ENCODE data around the gene MINDY3.
"Not testable (repeated sequence)": the region's sequence is repeated elsewhere in the genome, so short reads cannot be mapped to it uniquely, and the experiment has no call there.

Gene MINDY3

DNA sequence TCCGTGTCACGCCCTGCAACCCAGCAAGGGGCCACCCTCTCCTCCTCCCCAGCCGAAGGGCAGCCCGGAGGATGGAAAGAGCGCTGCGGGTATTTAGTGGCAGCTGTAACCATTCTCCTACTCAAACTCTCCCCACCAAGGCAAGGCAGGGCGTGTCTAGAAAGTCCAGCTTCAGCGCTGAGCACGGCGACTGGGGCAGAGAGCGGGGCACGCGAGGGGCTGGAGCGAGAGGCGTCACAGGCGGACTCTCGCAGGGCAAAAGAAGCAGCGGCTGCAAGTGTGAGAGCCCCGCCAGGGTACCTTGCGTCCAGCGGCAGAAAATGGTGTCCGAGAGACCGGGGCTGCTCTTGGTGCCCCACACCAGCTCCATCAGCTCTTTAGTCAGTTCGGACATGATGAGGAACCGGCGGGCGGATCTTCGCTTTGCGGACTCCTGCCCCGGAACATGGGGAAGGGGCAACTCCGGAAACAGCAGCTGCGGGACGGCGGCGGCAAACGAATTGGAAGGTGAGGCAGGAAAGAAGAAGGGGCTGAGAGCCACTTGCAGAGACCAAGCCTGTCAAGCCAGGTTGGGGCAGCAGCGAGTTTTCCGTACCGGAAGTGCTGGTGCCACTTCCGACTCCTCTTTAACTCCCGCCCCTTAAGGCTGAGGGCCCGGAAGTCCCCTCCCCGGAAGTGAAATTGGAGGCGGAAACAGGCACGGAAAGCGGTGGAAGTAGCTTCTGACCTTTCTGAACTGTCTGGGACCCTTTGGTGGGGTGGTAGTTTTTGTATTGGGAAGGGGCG, at the start of gene MINDY3:
MINDY3 (minus strand) TSS at position 602 of the 786 bp plus-strand sequence; CDS start at position 394, 208 bp downstream.
- peak; percentile 79 for DNase-seq

DNA sequence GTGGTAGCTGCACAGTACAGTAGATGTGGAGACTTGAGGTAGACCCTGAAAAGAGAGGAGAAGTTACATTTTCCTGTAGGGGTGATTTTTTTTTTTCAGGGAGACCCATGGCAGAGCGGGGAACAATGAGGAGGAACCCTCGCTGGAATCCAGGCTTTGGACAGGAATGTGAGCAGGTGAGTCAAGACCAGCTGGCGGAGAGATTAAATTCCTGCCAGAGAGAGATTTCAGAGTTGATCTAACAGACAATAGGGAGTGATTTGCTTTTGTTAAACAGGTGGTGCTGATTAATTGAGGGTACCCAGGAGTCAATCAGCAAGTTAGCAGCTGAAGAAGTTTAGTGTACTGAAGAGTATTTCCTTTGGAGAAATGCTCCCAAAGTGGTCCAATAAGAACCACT, 41.6 kb upstream of the MINDY3 start:
- no peak for DNase-seq

DNA sequence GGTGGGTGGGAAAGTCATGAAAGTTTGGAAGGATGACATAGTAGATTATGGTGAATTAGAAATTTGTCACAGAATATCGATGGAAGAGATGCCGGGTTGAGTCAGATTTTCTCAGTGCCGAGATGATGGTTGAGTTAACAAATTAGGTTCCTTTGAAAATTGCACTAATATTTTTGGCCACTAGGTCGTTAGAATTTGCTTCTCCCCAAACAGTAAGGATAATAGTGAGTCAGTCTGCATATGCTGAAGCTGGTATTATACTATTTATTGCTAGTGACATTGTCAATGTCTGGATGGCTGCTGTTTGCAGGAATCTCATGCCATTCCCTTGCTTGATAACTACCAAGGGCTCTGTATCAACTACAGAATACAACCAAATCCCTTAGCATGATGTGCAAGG, 37.7 kb upstream of the MINDY3 start:
- no peak for DNase-seq

DNA sequence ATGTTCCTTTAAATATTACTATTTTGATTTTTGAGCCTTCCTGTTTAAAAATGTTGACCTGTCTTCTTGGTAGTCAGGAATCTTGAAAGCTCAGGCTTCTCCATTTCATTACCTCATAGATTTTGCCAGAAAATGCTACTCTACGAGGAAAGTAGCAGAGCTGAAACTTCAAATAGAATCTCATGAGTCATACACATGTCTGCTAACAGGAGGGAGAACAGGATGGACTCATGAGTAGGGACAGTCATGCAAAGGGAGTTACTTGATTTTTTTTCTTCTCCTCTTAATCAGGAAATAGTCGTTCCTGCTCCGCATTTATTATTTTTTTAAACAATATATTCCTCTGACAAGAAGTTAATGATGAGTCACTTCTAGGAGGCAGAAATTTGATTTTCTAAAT, 37.0 kb upstream of the MINDY3 start:
- no peak for DNase-seq

DNA sequence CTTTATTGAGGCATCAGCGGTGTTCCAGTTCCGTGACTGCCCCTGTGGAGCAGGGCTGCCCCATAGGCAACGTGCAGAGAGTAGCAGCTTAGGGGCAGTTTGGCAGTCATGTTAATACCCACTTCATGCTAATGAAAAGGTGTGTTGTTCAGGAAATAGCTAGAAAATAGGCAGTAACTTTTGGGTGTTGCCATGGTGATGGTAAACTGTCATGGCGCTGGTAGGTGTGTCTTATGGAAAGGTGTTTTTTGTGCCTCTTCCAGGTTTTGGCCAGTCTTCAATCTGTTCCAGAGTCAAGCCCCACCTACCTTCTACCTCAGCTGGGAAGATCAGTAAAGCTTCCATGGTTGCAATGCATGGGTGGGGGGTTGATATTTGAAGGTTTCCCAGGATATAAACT, 36.3 kb upstream of the MINDY3 start:
- no peak for DNase-seq

DNA sequence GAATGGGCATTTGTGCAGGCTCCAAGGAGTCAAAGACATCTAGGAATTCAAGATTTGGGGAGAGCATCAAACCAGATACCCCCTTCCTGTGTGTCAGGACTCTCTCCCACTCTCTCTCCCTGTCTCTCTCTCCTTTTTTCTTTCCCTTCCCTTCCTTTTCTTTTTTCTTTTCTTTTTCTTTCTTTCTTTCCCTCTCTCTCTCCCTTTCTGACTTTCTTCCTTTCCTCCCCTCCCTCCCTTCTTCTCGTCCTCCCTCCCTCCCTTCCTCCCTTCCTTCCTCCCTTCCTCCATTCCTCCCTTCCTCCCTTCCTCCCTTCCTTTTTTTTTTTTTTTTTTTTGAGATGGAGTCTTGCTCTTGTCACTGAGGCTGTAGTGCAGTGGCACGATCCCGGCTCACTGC, 24.1 kb upstream of the MINDY3 start:
- DNase-seq = no peak

DNA sequence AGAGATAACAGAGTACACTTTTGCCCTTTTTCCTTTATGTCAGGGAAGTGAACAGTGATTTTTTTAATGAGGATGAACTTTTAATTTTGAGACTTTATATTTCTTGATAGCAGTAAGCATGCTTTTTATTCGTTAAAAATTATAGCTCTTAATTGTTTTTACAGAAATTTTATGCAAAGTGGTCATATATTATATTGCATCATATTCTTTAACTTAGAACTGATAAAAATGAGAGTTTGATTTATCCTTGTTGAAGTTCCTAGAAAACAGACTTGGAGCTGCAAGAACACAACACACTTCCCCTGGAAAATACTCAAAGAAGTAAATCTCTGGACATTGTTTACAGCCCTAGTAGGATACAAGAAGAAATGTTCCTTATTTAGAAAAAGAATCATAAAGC, 21.2 kb upstream of the MINDY3 start:
- no peak for DNase-seq

DNA sequence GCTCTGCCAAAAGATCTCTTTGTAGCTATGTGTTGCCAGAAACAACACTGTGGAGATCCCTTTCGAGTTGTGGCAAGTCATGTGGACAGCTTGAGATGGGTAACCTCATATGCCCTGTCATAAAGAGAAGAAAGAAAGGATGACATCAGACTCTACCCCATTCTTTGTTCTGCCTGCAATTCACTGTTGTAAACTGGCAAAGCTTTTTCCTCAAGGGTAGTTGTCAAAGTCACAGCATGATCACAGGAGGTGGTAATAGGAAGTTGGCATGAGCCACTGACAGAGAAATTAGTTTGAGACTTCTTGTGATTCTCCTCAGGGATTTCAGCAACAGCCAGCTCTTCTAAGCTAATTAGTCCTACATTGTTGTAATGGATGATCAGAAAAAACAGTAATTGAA, 19.4 kb upstream of the MINDY3 start:
- no peak for DNase-seq

DNA sequence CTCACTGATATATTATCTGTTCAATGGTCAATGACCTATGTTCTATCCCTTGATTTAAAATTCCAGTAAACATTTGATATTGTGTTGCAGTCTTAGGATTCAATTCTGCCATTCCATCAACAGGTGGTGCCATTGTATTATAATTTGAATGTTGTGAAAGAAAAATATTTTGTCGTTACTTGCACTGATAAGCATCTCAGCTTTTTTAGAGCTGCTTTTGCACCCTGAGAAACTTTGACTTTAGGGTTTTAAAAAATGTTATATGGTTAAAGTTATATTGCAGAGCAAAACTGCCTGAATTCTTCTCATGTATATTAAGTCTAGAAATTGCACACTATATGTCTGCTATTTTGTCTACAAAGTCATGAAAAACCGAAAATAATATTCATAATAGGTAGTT, 18.8 kb upstream of the MINDY3 start:
- no peak for DNase-seq

DNA sequence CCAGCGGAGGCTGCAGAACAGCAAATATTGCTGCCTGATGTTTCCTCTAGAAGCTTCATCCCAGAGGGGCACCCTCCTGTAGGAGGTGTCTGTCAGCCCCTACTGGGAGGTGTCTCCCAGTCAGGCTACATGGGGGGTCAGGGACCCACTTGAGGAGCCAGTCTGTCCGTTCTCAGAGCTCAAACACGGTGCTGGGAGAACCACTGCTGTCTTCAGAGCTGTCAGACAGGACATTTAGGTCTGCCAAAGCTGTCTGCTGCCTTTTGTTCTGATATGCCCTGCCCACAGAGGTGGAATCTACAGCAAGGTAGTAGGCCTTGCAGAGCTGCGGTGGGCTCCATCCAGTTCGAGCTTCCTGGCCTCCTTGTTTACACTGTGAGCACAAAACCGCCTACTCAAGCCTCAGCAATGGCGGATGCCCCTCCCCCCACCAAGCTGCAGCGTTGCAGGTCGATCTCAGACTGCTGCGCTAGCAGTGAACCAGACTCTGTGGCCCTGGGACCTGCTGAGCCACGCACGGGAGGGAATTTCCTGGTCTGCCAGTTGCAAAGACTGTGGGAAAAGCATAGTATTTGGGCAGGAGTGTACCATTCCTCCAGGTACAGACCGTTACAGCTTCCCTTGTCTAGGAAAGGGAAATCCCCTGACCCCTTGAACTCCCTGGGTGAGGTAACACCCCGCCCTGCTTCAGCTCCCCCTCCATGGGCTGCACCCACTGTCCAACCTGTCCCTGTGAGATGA, 17.7 kb upstream of the MINDY3 start:
- DNase-seq = peak; percentile 59

DNA sequence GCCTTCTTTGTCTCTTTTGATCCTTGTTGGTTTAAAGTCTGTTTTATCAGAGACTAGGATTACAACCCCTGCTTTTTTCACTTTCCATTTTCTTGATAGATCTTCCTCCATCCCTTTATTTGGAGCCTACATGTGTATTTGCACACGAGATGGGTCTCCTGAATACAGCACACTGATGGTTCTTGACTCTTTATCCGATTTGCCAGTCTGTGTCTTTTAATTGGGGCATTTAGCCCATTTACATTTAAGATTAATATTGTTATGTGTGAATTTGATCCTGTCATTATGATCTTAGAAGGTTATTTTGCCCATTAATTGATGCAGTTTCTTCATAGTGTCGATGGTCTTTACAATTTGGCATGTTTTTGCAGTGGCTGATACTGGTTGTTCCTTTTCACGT, 16.0 kb upstream of the MINDY3 start:
- DNase-seq = not testable (repeated sequence)

DNA sequence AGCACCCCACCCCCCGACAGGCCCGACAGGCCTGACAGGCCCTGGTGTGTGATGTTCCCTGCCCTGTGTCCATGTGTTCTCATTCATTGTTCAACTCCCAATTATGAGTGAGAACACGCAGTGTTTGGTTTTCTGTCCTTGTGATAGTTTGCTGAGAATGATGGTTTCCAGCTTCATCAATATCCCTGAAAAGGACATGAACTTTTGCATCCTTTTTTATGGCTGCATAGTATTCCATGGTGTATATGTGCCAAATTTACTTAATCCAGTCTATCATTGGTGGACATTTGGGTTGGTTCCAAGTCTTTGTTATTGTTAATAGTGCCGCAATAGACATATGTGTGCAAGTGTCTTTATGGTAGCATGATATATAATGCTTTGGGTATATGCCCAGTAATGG, 12.3 kb upstream of the MINDY3 start:
- not testable (repeated sequence) for DNase-seq

DNA sequence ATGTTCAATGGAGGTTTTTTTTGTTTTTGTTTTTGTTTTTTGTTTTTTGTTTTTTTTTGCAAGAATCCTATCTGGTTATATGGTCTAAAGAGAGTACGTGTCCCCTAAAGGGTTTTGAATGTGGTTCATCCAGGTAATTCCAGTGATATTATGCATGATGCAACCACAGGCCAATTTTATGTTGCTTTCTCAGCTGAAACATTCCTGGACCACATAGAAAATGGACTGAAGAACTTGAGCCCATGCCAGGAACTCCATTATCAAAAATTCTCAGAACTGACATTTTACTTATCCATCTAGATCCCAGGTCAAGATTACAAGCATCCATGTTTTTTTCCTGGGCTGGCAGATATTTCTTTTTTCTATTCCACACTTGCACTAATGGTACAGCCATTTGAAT, 11.5 kb upstream of the MINDY3 start:
- DNase-seq = no peak

DNA sequence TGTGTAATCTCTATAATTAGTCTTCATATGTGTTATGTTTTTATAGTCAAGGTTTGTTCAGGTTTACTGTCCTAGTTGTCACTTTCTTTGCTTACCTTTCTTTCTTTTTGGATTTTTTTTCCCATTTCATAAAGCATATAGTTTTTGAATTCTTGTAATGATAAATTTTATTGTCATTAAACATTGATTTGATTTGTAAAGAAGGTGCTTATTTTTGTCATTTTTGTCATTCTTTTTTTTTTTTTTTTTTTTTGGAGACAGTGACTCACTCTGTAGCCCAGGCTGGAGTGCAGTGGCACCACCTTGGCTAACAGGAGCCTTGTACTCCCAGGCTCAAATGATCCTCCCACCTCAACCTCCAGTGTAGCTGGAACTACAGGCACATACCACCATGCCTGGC, 9.6 kb upstream of the MINDY3 start:
- DNase-seq = no peak

DNA sequence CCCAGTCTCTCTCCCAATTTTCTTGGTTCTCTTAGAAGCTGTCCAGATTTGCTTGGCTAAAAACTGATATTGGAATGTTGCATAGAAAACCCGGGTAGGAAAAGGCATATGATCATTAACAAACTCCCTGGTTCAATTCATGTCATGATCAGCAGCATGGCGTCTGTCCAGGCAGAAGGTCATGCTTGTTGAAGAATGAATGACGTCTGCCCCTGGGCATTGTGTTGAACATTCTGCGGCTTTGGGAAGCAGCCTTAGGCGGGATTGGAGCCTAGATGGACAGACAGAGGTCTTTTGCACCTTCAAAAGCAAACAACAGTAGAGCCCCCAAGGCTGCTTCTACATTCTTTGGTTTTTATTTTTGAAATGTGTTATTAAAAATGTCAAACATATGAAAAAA, 7.7 kb upstream of the MINDY3 start:
- no peak for DNase-seq

DNA sequence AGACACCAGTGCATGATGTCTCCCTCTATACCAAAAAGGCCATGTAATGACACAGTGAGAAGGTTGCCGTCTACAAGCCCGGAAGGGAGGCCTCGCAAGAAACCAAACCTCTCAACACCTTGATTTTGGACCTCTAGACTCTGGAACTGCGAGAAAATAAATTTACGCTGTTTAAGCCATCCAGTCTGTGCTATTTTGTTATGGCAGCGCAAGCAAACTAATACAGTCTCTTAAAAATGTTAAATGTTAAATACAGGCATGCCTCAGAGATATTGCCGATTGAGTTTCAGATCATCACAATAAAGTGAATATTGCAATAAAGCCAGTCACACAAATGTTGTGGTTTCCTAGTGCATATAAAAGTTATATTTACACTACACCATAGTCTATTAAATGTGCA, 5.0 kb upstream of the MINDY3 start:
- no peak for DNase-seq

DNA sequence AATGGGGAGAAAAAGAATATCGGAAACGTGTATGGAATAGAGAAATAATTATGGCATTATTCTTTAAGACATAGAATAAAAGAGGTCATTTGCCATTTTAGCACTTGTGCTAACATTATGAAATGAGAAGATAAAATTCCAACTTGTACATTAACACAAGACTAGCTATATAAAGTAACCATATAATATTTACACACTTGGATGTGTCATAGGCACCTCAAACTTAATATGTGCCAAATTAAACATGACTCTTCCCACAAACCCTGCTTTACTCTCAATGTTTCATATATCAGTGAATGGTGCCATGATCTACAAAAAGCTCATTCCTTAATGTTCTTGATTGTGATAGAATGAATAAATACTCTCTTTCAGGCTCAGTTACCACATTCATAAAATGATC, 4.1 kb upstream of the MINDY3 start:
- DNase-seq = no peak

DNA sequence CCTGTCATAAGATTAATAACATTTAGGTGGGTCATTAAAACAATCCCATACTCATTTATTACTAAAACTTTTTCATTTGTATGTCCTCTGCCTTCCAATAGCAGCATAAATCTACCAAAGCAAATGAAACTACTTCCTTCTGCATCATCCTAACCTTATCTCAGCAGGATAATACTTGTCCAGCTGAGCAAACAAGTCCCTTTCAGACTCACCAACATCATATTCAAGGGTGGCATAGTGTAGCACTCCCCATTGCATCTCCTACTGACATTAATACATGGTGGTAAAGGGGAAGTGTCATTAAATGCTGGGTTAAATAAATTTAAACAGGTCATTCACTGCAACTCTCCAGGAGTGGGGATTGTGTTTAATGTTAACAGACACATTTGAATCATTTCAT, 3.4 kb upstream of the MINDY3 start:
- no peak for DNase-seq

DNA sequence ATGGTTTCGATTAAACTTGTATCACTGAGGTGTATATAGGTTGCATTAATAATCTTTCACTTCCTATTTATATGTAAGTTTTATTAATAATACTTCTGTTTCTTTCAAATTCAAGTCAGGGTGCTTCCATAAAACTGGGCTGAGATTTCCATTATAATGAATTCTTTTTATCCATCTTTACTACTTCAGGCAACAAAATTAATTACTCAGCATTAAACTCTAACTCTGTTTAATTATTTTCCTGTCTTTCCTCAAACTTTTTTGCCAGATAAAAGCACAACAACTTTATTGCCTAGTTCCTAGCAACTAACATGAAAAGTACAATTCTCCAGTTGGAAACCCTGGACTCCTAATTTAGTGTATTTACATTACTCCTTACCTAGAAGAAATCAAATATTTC, 3.0 kb upstream of the MINDY3 start:
- no peak for DNase-seq

DNA sequence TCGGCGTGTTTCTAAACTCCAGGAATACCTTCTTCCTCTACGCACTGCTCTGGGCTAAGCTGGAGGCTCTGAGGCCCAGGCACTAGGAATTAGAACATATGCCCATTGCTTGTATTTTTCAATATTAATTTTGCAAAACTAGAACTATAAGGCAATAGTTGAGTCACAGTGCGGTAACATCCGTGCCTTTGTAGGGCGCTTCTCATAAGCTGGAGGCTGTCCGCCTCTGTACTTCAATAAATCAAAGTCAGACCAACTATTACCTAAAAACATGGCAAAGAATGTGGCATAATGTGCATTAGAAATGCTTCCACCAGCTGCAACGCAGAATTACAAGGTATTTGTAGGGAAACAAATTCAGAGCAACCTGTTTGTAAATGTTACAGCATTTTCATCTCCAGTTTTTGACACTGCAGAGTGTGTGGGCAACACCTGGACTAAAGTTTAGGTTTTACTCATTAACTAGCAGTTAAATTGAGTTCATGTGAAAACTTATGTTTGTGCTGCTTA, 440 bp upstream of the MINDY3 start:
- no peak for DNase-seq

DNA sequence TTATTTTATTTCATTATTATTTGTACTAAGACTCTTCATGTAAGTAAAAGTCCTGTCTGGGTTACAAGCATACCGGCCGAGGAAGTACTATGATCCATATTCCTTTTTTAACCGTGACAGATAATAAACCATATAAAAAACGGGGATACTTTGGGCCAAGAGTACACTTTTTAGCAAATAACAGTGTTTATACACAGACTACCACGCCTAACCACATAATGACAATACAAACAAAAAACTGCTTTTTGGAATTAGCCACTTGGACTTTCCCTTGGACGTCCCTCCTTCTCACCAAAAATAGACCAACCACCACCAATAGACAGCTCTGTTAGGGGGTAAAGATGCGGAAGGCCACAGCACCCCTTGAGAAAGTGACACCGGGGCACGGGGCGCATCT, 800 bp downstream of the MINDY3 start:
- no peak for DNase-seq

DNA sequence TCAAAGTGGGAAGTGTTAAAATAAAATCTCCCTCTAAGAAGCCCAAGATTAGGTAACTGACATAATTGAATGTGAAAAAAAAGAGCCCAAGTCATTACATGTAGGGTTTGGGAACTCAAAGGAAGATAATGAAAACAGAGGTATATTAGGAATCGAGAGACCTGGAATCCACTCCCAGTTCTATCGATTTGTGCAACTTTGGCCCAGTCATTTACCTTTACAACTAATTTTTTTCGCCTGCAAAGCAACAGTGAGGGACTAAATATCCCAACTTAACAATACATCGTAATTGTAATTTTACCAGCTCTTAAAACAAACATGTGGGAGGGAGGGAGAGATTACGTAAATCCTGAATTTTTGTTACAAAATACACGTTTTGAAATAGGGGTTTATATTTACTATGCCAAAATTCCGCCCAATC, 1.4 kb downstream of the MINDY3 start:
- no peak for DNase-seq

DNA sequence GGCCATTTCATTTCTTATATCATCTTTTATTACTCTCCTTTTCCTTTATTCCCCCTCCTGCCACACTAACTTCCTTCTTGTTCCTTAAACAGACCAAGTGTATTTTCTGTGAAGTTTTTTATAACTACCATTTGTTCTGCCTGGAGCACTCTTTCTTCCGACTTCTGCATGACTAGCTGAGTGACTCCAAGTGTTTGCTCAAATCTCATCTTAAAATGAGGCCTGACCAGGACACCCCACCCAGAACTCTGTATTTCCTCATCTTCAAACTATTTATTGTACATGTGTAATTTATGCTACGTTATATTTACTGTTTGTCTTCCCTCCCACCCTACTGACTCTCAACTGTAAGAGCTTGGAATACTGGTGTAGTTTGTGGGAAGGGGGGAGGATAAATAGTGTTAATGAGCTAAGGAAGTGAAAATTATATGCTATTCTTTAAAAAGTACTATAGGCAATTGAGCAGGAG, 3.2 kb downstream of the MINDY3 start:
- no peak for DNase-seq

DNA sequence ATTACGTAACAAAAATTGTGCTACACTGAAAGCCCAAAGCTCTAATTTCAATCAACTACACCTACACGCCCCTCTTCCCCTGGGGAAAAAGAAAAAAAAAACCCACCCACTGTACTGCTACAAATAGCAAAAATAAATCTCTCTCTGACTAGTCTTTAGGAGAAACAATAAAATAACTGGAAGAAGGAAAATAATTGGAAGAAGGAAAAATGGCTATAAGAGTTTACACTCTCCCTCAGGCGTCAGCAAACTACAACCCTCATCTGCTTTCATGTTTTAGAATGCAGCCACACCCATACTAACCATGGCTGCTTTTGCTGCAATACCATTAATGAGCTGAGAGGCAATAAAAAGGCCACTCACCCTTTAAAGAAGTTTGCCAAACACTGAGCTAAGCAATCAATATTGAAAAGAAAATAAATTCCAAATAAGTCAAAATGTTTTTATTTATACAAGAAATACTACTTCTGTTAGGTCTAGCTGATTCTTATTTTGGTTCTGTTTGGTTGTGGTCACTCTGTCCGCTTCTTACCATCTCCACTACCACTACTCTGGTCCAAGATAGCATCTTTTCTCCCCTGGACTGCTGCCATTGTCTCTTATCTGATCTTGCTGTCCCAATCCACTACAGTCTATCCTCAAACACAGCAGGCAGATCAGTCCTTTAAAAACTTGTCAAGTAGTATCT, 3.8 kb downstream of the MINDY3 start:
- DNase-seq = peak; percentile 61
